Measurements from ENCODE around the gene HSPB3.
"Not testable (repeated sequence)": the region's sequence is repeated elsewhere in the genome, so short reads cannot be mapped to it uniquely, and the experiment has no call there.

DNA sequence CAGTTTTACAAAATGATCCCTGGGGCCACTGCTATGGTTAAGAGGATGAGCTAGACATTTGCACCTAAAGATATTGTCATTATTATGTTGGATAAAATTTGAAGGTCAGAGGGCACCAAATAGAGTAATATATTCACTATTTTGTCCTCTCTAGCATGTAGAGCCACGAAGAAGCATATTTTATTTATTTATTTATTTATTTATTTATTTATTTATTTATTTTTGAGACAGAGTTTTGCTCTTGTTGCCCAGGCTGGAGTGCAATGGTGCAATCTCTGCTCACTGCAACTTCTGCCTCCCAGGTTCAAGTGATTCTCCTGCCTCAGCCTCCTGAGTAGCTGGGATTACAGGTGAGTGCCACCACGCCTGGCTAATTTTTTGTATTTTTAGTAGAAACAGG is 20.8 kb upstream of the HSPB3 start:
- TF ChIP-seq, protein P1, sequence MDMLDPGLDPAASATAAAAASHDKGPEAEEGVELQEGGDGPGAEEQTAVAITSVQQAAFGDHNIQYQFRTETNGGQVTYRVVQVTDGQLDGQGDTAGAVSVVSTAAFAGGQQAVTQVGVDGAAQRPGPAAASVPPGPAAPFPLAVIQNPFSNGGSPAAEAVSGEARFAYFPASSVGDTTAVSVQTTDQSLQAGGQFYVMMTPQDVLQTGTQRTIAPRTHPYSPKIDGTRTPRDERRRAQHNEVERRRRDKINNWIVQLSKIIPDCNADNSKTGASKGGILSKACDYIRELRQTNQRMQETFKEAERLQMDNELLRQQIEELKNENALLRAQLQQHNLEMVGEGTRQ (IDR thresholded peaks at IDR 0.05; ENCODE audit: low read length) = not testable (repeated sequence)
- TF ChIP-seq, protein P2, sequence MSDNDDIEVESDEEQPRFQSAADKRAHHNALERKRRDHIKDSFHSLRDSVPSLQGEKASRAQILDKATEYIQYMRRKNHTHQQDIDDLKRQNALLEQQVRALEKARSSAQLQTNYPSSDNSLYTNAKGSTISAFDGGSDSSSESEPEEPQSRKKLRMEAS (IDR thresholded peaks at IDR 0.05) = not testable (repeated sequence)
- TF ChIP-seq, protein P3, sequence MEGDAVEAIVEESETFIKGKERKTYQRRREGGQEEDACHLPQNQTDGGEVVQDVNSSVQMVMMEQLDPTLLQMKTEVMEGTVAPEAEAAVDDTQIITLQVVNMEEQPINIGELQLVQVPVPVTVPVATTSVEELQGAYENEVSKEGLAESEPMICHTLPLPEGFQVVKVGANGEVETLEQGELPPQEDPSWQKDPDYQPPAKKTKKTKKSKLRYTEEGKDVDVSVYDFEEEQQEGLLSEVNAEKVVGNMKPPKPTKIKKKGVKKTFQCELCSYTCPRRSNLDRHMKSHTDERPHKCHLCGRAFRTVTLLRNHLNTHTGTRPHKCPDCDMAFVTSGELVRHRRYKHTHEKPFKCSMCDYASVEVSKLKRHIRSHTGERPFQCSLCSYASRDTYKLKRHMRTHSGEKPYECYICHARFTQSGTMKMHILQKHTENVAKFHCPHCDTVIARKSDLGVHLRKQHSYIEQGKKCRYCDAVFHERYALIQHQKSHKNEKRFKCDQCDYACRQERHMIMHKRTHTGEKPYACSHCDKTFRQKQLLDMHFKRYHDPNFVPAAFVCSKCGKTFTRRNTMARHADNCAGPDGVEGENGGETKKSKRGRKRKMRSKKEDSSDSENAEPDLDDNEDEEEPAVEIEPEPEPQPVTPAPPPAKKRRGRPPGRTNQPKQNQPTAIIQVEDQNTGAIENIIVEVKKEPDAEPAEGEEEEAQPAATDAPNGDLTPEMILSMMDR (IDR thresholded peaks at IDR 0.05; ENCODE audit: control extremely low read depth in 1 of 3, insufficient read depth in 1 of 3, low read depth in 1 of 3, low read length in 3 of 3) = not testable (repeated sequence)
- TF ChIP-seq POLR2A (IDR thresholded peaks at IDR 0.05; ENCODE audit: control extremely low read depth in 1 of 2, low read depth in 2 of 2, low read length in 2 of 2); RAD21 (IDR thresholded peaks at IDR 0.05 in 1 of 2, conservative IDR thresholded peaks at IDR 0.05 in 1 of 2; ENCODE audit: low read depth in 2 of 2, low read length in 2 of 2); EZH2 (IDR thresholded peaks at IDR 0.05; ENCODE audit: low read depth, low read length, severe bottlenecking); SP4 (IDR thresholded peaks at IDR 0.05; ENCODE audit: low read length); ZNF274 (IDR thresholded peaks at IDR 0.05; ENCODE audit: borderline replicate concordance, extremely low read depth, low read length); TCF12 (IDR thresholded peaks at IDR 0.05; ENCODE audit: low read depth, low read length): not testable (repeated sequence)
- TF ChIP-seq, protein P4, sequence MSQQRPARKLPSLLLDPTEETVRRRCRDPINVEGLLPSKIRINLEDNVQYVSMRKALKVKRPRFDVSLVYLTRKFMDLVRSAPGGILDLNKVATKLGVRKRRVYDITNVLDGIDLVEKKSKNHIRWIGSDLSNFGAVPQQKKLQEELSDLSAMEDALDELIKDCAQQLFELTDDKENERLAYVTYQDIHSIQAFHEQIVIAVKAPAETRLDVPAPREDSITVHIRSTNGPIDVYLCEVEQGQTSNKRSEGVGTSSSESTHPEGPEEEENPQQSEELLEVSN (IDR thresholded peaks at IDR 0.05) = not testable (repeated sequence)

All from H1 (cell line).